AG09309 (cell line): ENCODE data around the gene USP10.

Source experiments
- DNase-seq: peaks from one replicate; pipeline ENCODE4 v3.0.0-alpha.2; 2010; ENCODE audit warnings: low read depth
- H3K4me3 ChIP-seq: 2 replicates; pipeline ENCODE4 v1.5.1; 2011; ENCODE audit warnings: mild to moderate bottlenecking, low read depth, low read length, moderate library complexity; ENCODE audit not compliant: control insufficient read depth
- CTCF ChIP-seq: IDR thresholded peaks from 2 replicates; pipeline ENCODE4 v1.5.1; 2011; ENCODE audit warnings: mild to moderate bottlenecking, low read depth, low read length, inconsistent platforms; ENCODE audit not compliant: insufficient read depth, control insufficient read depth; ENCODE audit errors: missing control alignments

The USP10 gene

GRCh38 chr16:84677849-84678248, 22.0 kb upstream of the USP10 start:
- H3K4me3 ChIP-seq, result no peak overlapping the region
- no peak for DNase-seq
- TF ChIP-seq CTCF, result no peak

- no peak for TF ChIP-seq CTCF
Measured at GRCh38 chr16:84678541-84678940, 21.3 kb upstream of the USP10 start.

GRCh38 chr16:84680165-84680842, 19.5 kb upstream of the USP10 start:
- DNase-seq, result no peak
- H3K4me3 ChIP-seq, result no peak overlapping the region
- TF ChIP-seq CTCF, result no peak

More at GRCh38 chr16:84678541-84678940, 21.3 kb upstream of the USP10 start:
- no peak for DNase-seq
- H3K4me3 ChIP-seq, result no peak overlapping the region

DNA sequence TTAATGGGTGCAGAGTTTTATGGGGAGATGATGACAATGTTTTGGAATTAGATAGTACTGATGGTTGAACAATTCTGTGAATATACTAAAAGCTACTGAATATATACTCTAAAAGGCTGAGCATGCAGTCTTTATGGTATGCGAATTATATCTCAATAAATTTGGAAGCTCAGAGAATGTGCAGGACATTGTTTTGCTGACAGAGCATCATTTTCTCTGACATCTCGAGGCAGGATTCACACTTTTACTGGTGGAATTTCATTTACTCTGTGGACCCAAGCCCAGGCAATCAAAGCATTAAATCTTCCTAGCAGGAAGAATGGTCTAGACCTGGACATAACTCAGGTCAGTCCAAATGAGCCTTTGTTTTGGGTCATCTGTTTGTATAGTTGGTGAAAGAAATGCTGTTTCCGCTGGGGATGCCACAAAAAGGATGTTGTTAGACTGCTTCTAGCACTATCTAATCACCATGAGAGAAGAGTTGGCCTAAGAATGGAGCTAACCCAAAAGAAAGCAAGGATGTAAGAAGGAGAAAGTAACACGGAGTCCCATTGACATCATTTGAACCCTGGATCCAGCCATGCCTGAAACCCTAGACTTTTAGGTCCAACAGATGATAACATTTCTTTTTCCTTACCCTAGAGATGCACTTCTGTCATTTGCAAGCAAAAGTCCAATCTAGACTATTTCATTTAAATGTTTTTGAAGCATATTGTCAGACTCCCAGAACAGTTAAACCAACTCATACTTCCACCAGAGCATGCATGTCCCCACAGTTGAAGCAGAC, 18.8 kb upstream of the USP10 start:
- DNase-seq, result no peak
- TF ChIP-seq CTCF, result no peak

DNA sequence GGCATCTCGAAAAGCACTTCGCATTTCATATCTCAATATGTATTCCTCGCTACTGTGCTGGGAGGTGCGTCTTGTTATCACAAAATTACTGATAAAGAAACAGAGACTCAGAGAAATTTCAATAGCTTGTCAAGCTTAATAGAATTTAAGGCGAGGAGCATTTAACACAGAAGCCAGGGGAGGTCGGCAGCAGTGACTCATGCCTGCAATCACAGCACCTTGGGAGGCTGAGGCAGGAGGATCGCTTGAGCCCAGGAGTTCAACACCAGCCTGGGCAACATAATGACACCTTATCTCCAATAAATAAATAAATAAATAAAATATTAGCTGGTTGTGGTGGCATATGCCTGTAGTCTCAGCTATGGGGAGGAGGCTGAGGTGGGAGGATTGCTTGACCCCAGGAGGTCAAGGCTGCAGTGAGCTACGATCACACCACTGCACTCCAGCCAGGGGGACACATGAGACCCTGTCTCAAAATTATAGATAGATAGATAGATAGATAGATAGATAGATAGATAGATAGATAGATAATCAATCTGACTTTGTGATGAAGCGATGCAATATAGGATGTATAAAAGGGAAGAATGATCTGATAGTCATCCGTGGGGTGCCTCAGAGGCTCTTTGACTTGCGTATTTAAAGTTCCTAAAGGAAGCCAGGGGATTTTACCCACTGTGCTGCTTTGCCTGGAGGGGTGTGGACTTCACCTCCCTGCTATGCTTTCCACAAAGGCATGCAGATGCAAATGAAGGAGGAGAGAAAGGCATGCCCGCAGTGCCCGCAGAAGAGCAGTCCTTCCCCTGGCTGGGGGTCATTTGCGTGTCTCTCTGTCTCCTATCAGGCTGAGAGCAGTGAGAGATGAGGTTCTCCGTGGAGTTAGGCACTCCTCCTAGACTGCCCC, 15.9 kb upstream of the USP10 start:
- H3K4me3 ChIP-seq, result no peak overlapping the region
- no peak for DNase-seq
- no peak for TF ChIP-seq CTCF

More for the DNA sequence above, 18.8 kb upstream of the USP10 start:
- H3K4me3 ChIP-seq, result no peak overlapping the region

GRCh38 chr16:84684592-84684965, 15.2 kb upstream of the USP10 start:
- DNase-seq, result no peak
- no peak overlapping the region for H3K4me3 ChIP-seq
- TF ChIP-seq CTCF, result no peak
